Caco-2 (cell line): ENCODE results near the gene ITGA2B. TPM values are rescaled to one million over a fixed set of nuclear protein-coding genes. Genes with fewer than 3 reads are reported as not detected.

ENCODE experiments used
- BruUV-seq: library from RNA; stranded (reverse); fragments of 400-500 nt; replicated peaks from 2 replicates; lab custom pipeline; 2021; lab: Mats Ljungman, UMichigan
- CTCF ChIA-PET: fragments of 300-600 bp; sonication (Branson Sonifier 250); formaldehyde crosslinking; loops from one replicate; lab custom pipeline; 2022; ENCODE audit warnings: antibody characterized with exemption; lab: Charles Lee
- POLR2A ChIA-PET: fragments of 300-600 bp; sonication (Branson Sonifier 250); formaldehyde crosslinking; loops from one replicate; lab custom pipeline; 2022; ENCODE audit warnings: antibody characterized with exemption; lab: Charles Lee
- DNase-seq, 2 experiments: peaks; one replicate each; pipeline versions ENCODE4 v3.0.0 to v3.0.0-alpha.2; 2020 to 2022
- H3K27me3 ChIP-seq: replicated peaks from 2 replicates; pipeline ENCODE4 v1.6.0; 2011; ENCODE audit warnings: low read length; ENCODE audit not compliant: control insufficient read depth, insufficient read depth
- H3K36me3 ChIP-seq: 2 replicates; pipeline ENCODE4 v1.5.1; 2011; ENCODE audit warnings: low read length; ENCODE audit not compliant: control insufficient read depth, insufficient read depth
- H3K4me1 ChIP-seq: fragments of 250-450 bp; sonication (Bioruptor Pico); 2 replicates; pipeline ENCODE4 v1.5.1; 2020; ENCODE audit warnings: mild to moderate bottlenecking
- H3K4me3 ChIP-seq: 2 replicates; pipeline ENCODE4 v1.5.1; 2011; ENCODE audit warnings: low read depth, mild to moderate bottlenecking, control low read depth, low read length
- H3K9me3 ChIP-seq: fragments of 250-450 bp; sonication (Bioruptor Pico); 2 replicates; pipeline ENCODE4 v1.5.1; 2020; ENCODE audit warnings: mild to moderate bottlenecking, moderate library complexity
- H3K27ac Mint-ChIP-seq: one replicate; pipeline ENCODE4 v1.8.0; 2022; ENCODE audit warnings: mixed read lengths; ENCODE audit not compliant: unreplicated experiment
- H3K27me3 Mint-ChIP-seq: one replicate; pipeline ENCODE4 v1.8.0; 2022; ENCODE audit warnings: mixed read lengths; ENCODE audit not compliant: insufficient read depth, unreplicated experiment
- H3K36me3 Mint-ChIP-seq: one replicate; pipeline ENCODE4 v1.8.0; 2022; ENCODE audit warnings: mild to moderate bottlenecking, mixed read lengths; ENCODE audit not compliant: insufficient read depth, unreplicated experiment
- H3K4me1 Mint-ChIP-seq: one replicate; pipeline ENCODE4 v1.8.0; 2022; ENCODE audit warnings: low read depth, mixed read lengths; ENCODE audit not compliant: unreplicated experiment
- H3K4me3 Mint-ChIP-seq: one replicate; pipeline ENCODE4 v1.8.0; 2022; ENCODE audit warnings: mild to moderate bottlenecking, moderate library complexity, mixed read lengths; ENCODE audit not compliant: unreplicated experiment
- H3K9me3 Mint-ChIP-seq: one replicate; pipeline ENCODE4 v1.8.0; 2022; ENCODE audit warnings: mixed read lengths; ENCODE audit not compliant: unreplicated experiment
- CTCF ChIP-seq, 2 experiments: fragments of 200-600 bp in 1 of 2; IDR thresholded peaks; 1 replicate in 1 of 2; 2 replicates in 1 of 2; pipeline versions ENCODE4 v1.5.1 to v1.8.0; 2011 to 2022; ENCODE audit warnings: antibody characterized with exemption in 1 of 2, control low read depth in 1 of 2, inconsistent platforms in 1 of 2, low read depth in 1 of 2, low read length in 1 of 2, mild to moderate bottlenecking in 1 of 2, moderate library complexity in 1 of 2; ENCODE audit not compliant: insufficient read depth in 1 of 2, severe bottlenecking in 1 of 2, unreplicated experiment in 1 of 2
- intact Hi-C: fragments of 100-400 bp; cut with micrococcal nuclease; formaldehyde crosslinking; loops from one replicate; pipeline ENCODE4 v1.10.0; 2022; ENCODE audit not compliant: unreplicated experiment
- total RNA-seq: library from RNA; stranded (reverse); gene quantifications from 2 replicates; pipeline ENCODE4 v1.2.3, GENCODE V29; 2022

ITGA2B gene
- total RNA-seq, 1 experiment from 2014 or later: 6.9 TPM

GRCh38 chr17:44351961-44352827 lies 37.3 kb downstream of the ITGA2B start:
- DNase-seq: no peak
- H3K36me3 Mint-ChIP-seq: no peaks in the 10 kb centered on the region
- intact Hi-C loops: no loop called here
- TSS peak; percentile 71 for BruUV-seq
- Histone ChIP-seq H3K9me3 (no peaks in the 10 kb centered on the region), H3K27me3 (no peaks in the 10 kb centered on the region), H3K4me3 (no peak overlapping the region), H3K36me3 (peaks cover 2% of the 10 kb centered on the region; the same call in 1 of the 2 replicates), H3K4me1 (no peaks in the 10 kb centered on the region)
- no peak overlapping the region for H3K27ac Mint-ChIP-seq
- H3K27me3 Mint-ChIP-seq: no peaks in the 10 kb centered on the region
- H3K4me3 Mint-ChIP-seq: no peak overlapping the region
- ChIA-PET POLR2A (no interaction called here), CTCF (interaction anchor here (0.6 to 1.8 kb wide), 3 partner anchors 11 to 1734 kb away, joined by 3 to 9 read pairs (median 4); partner anchors contain the start of gene FAM171A2)
- no peak for TF ChIP-seq CTCF (IDR thresholded peaks at IDR 0.05; ENCODE audit: insufficient read depth in 1 of 2, low read depth in 1 of 2, low read length in 1 of 2, severe bottlenecking in 1 of 2, unreplicated experiment in 1 of 2)
- H3K4me1 Mint-ChIP-seq: no peaks in the 10 kb centered on the region
- H3K9me3 Mint-ChIP-seq: no peaks in the 10 kb centered on the region

- no peaks in the 10 kb centered on the region for H3K36me3 Mint-ChIP-seq
These were observed 38.0 kb downstream of the ITGA2B start for GRCh38 chr17:44351464-44351863.

More at GRCh38 chr17:44351464-44351863, 38.0 kb downstream of the ITGA2B start:
- no peak for DNase-seq
- no TSS peak for BruUV-seq
- Mint-ChIP-seq H3K4me3 (no peak overlapping the region), H3K4me1 (peaks cover under 1% of the 10 kb centered on the region), H3K27ac (no peak overlapping the region), H3K9me3 (no peaks in the 10 kb centered on the region), H3K27me3 (no peaks in the 10 kb centered on the region)
- no peak for TF ChIP-seq CTCF (IDR thresholded peaks at IDR 0.05; ENCODE audit: insufficient read depth in 1 of 2, low read depth in 1 of 2, low read length in 1 of 2, severe bottlenecking in 1 of 2, unreplicated experiment in 1 of 2)
- intact Hi-C loops: no loop called here
- Histone ChIP-seq H3K4me1 (no peaks in the 10 kb centered on the region), H3K36me3 (peaks cover 2% of the 10 kb centered on the region; the same call in 1 of the 2 replicates), H3K27me3 (no peaks in the 10 kb centered on the region), H3K9me3 (no peaks in the 10 kb centered on the region), H3K4me3 (no peak overlapping the region)
- ChIA-PET POLR2A (no interaction called here), CTCF (interaction anchor here (1.5 kb wide), 1 partner anchor 183 kb away, joined by 5 read pairs; no protein-coding TSS in a partner anchor)
